ENCODE data around the gene TRIM29. TPM values are rescaled to one million over a fixed set of nuclear protein-coding genes. Genes with fewer than 3 reads are reported as not detected.

TRIM29 gene
- total RNA-seq, 3 donors from 2014 or later: 10.6 to 58.7 (median 45.9) TPM

DNA sequence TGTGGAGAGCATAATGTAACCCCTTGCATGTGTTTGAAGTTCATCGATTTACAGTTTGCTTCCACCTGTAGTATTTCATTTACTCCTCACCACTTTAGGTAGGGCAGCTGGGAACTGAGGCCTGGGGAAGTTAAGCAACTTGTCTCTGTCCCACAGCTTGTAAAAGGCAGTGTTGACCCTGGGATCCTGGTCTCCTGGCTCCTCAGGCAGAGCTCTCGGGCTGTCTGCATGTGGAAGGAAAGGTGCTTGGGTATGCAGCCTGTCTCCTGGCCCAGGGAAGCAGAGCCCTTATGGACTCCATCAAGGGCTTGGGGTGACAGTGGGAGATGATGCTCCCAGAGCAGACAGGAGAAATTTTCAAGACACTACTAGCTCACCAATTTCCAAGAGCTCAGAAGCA lies 49.9 kb downstream of the TRIM29 start:
- H3K4me3 ChIP-seq: no peak overlapping the region
- H3K9me3 ChIP-seq: no peaks in the 10 kb centered on the region
- H3K36me3 ChIP-seq: no peaks in the 10 kb centered on the region
- intact Hi-C loops (cut with DNase I; ENCODE audit: low total_unique reads): no loop called here
- no peaks in the 10 kb centered on the region for H3K4me1 ChIP-seq
- no peak for DNase-seq (ENCODE audit: low spot score in 2 of 2)
- H3K27me3 ChIP-seq: no peaks in the 10 kb centered on the region
- H3K27ac ChIP-seq: peak overlapping the region in 1 of 2 donors; percentile 86
- TF ChIP-seq, protein P1, sequence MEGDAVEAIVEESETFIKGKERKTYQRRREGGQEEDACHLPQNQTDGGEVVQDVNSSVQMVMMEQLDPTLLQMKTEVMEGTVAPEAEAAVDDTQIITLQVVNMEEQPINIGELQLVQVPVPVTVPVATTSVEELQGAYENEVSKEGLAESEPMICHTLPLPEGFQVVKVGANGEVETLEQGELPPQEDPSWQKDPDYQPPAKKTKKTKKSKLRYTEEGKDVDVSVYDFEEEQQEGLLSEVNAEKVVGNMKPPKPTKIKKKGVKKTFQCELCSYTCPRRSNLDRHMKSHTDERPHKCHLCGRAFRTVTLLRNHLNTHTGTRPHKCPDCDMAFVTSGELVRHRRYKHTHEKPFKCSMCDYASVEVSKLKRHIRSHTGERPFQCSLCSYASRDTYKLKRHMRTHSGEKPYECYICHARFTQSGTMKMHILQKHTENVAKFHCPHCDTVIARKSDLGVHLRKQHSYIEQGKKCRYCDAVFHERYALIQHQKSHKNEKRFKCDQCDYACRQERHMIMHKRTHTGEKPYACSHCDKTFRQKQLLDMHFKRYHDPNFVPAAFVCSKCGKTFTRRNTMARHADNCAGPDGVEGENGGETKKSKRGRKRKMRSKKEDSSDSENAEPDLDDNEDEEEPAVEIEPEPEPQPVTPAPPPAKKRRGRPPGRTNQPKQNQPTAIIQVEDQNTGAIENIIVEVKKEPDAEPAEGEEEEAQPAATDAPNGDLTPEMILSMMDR (IDR thresholded peaks at IDR 0.05): no peak
- TF ChIP-seq POLR2A (IDR thresholded peaks at IDR 0.05) (no peak), POLR2AphosphoS5 (IDR thresholded peaks at IDR 0.05) (no peak)

DNA sequence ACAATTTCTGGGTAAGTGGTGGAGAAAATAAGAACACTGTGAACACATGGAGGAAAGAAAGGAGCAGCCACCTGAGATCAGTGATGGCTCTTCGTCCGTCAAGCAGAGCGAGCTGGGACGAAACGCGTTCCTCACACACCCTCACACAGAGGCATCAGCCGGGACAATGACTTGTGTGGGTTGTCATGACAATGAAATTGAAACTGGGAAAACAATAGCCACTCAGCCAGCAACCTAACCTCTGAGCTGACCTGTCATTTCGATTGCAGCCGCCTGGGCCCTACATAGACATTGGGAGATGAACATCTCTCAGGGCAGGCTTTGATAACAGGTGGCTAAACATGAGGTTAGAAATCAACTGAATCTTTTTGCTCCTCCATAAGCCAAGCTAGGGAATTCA lies 51.3 kb downstream of the TRIM29 start:
- intact Hi-C loops (cut with DNase I; ENCODE audit: low total_unique reads): no loop called here
- H3K27me3 ChIP-seq: no peaks in the 10 kb centered on the region
- no peaks in the 10 kb centered on the region for H3K36me3 ChIP-seq
- no peak for DNase-seq (ENCODE audit: low spot score in 2 of 2)
- no peak for TF ChIP-seq POLR2A (IDR thresholded peaks at IDR 0.05)
- TF ChIP-seq POLR2AphosphoS5 (IDR thresholded peaks at IDR 0.05): no peak
- TF ChIP-seq, protein P1 (IDR thresholded peaks at IDR 0.05): no peak
- H3K9me3 ChIP-seq: no peaks in the 10 kb centered on the region
- H3K4me1 ChIP-seq: no peaks in the 10 kb centered on the region
- no peak overlapping the region for H3K27ac ChIP-seq
- no peak overlapping the region for H3K4me3 ChIP-seq

DNA sequence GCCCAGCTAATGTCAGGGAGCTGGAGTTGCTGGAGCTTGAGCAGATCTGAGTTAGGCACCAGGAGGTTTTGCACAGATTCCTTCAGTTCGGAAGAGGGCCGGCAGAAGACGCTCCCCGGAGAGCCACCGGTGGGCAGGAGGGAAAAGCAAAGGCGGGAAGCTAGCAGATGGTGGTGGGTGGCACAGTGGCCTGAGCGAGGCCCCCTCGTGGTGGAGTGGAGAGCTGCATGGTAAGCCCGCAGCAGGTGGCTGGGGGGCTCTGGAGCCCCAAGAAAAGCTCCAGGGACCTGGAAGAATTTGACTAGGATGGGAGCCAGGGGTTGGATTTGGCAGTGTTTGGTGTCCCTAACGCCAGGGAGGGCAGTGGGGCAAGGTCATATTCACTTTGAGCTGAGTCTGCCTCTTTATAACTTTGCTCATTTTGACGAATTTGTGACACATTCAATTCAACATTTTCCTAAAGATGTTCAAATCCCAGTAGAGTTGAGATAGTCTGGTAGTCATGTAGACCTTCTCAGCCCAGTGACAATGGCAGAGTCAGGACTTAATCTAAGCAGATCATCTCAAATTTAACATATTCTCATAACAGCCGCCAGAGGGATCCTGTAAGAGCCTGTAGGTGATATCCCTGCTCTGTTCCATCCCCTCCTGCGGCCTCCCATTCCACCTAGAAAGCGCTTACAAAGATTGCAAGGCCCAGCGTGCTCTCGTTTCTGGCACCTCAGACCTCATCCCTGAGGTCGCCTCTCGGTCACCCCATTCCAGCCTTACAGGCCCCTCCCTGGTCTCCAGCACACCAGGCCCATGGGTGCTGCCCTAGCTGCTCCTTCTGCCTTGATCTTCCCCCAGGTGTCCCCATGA lies 57.9 kb downstream of the TRIM29 start:
- H3K36me3 ChIP-seq: no peaks in the 10 kb centered on the region
- no peaks in the 10 kb centered on the region for H3K9me3 ChIP-seq
- intact Hi-C loops (cut with DNase I; ENCODE audit: low total_unique reads): loop anchor here (5.0 kb wide), 1 partner anchor 43 kb away; no protein-coding TSS in a partner anchor
- H3K4me1 ChIP-seq: no peaks in the 10 kb centered on the region
- H3K4me3 ChIP-seq: no peak overlapping the region
- TF ChIP-seq POLR2A (IDR thresholded peaks at IDR 0.05) (no peak), POLR2AphosphoS5 (IDR thresholded peaks at IDR 0.05) (no peak)
- TF ChIP-seq, protein P1 (IDR thresholded peaks at IDR 0.05): peak in 2 of 3 donors; percentile 12 to 51
- no peaks in the 10 kb centered on the region for H3K27me3 ChIP-seq
- H3K27ac ChIP-seq: no peak overlapping the region
- DNase-seq (ENCODE audit: low spot score in 2 of 2): no peak

- DNase-seq (ENCODE audit: low spot score in 2 of 2): no peak
- H3K4me3 ChIP-seq: no peak overlapping the region
- H3K36me3 ChIP-seq: no peaks in the 10 kb centered on the region
- TF ChIP-seq POLR2A (IDR thresholded peaks at IDR 0.05) (no peak), POLR2AphosphoS5 (IDR thresholded peaks at IDR 0.05) (no peak)
- TF ChIP-seq, protein P1 (IDR thresholded peaks at IDR 0.05): no peak
- intact Hi-C loops (cut with DNase I; ENCODE audit: low total_unique reads): no loop called here
- no peaks in the 10 kb centered on the region for H3K4me1 ChIP-seq
- H3K27me3 ChIP-seq: no peaks in the 10 kb centered on the region
- H3K9me3 ChIP-seq: no peaks in the 10 kb centered on the region
- no peak overlapping the region for H3K27ac ChIP-seq
Observed at GRCh38 chr11:120078397-120078796, 59.5 kb downstream of the TRIM29 start.

DNA sequence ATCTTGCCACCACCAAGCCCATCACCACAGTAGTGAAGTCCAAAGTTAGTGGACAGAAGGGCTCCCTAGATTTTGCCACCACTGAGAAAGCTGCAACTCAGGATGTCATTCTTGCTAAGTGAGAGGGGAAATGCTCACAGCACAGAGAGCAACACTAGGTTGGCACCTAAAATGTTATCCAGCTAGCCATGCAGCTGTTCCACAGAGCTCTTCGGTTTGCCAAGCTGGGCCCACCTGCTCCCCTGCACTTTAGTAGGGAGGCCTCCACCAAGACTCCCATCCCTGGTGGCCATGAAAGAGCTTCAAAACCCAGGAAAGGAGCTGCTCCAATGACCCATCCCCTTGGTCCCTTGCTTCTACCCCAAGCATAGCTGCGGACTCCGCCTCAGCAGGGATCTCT lies 63.8 kb downstream of the TRIM29 start:
- no peak for TF ChIP-seq POLR2A (IDR thresholded peaks at IDR 0.05)
- TF ChIP-seq, protein P1 (IDR thresholded peaks at IDR 0.05): no peak
- no peak for TF ChIP-seq POLR2AphosphoS5 (IDR thresholded peaks at IDR 0.05)
- H3K36me3 ChIP-seq: no peaks in the 10 kb centered on the region

More for the DNA sequence above, 63.8 kb downstream of the TRIM29 start:
- Histone ChIP-seq H3K27ac (no peak overlapping the region), H3K9me3 (no peaks in the 10 kb centered on the region), H3K4me1 (no peaks in the 10 kb centered on the region), H3K4me3 (no peak overlapping the region), H3K27me3 (no peaks in the 10 kb centered on the region)
- intact Hi-C loops (cut with DNase I; ENCODE audit: low total_unique reads): no loop called here
- no peak for DNase-seq (ENCODE audit: low spot score in 2 of 2)
